HG03108 (cell line): ENCODE data around the gene ELK1.
"Not testable (repeated sequence)": the region's sequence is repeated elsewhere in the genome, so short reads cannot be mapped to it uniquely, and the experiment has no call there.

ENCODE experiments used
- ATAC-seq: cut with Tn5 transposase; IDR thresholded peaks from one replicate; pipeline ENCODE4 v1.9.1; 2021; ENCODE audit warnings: moderate library complexity; ENCODE audit not compliant: unreplicated experiment

The ELK1 gene

GRCh38 chrX:47613082-47613481 is 37.3 kb downstream of the ELK1 start:
- ATAC-seq = no peak

- ATAC-seq = no peak
Measured at GRCh38 chrX:47612418-47612817, 37.9 kb downstream of the ELK1 start.

- ATAC-seq = no peak
Measured at GRCh38 chrX:47611926-47612325, 38.4 kb downstream of the ELK1 start.

- no peak for ATAC-seq
Measured at GRCh38 chrX:47611489-47611888, 38.9 kb downstream of the ELK1 start.

- no peak for ATAC-seq
Measured at GRCh38 chrX:47610511-47610910, 39.9 kb downstream of the ELK1 start.

GRCh38 chrX:47608130-47608810 is 42.1 kb downstream of the ELK1 start:
- ATAC-seq = no peak

GRCh38 chrX:47607091-47607490 is 43.3 kb downstream of the ELK1 start:
- no peak for ATAC-seq

- ATAC-seq = no peak
Measured at GRCh38 chrX:47605024-47605423, 45.3 kb downstream of the ELK1 start.

GRCh38 chrX:47603125-47603524 is 47.2 kb downstream of the ELK1 start:
- ATAC-seq = not testable (repeated sequence)

GRCh38 chrX:47597222-47597621 is 53.1 kb downstream of the ELK1 start:
- ATAC-seq = no peak

- ATAC-seq = no peak
Measured at GRCh38 chrX:47596256-47596655, 54.1 kb downstream of the ELK1 start.

GRCh38 chrX:47595716-47596251 is 54.6 kb downstream of the ELK1 start:
- no peak for ATAC-seq

- ATAC-seq = no peak
Measured at GRCh38 chrX:47593522-47593921, 56.8 kb downstream of the ELK1 start.

GRCh38 chrX:47590984-47591383 is 59.4 kb downstream of the ELK1 start:
- no peak for ATAC-seq

GRCh38 chrX:47587906-47588735 is 62.2 kb downstream of the ELK1 start:
- ATAC-seq = no peak

GRCh38 chrX:47587091-47587891 is 63.1 kb downstream of the ELK1 start:
- ATAC-seq = no peak

GRCh38 chrX:47586043-47586787 is 64.1 kb downstream of the ELK1 start:
- ATAC-seq = no peak
